GM12892 (cell line): ENCODE data around the gene ACADVL.

Source experiments
- DNase-seq: peaks from one replicate; pipeline ENCODE4 v3.0.0; 2011; ENCODE audit not compliant: insufficient read length
- FAIRE-seq: peaks from 2 replicates; lab custom pipeline; 2011; peaks lifted over from hg19 to GRCh38; lab: Jason Lieb, UNC
- POLR2A ChIP-seq: IDR thresholded peaks from 2 replicates; pipeline ENCODE4 v1.6.1; 2011; ENCODE audit warnings: low read depth, low read length, control low read depth
- POLR2AphosphoS5 ChIP-seq: IDR thresholded peaks from 2 replicates; pipeline ENCODE4 v1.6.1; 2011; ENCODE audit warnings: low read depth, low read length, control low read depth
- TAF1 ChIP-seq: IDR thresholded peaks from 2 replicates; pipeline ENCODE4 v1.6.1; 2011; ENCODE audit warnings: low read depth, mild to moderate bottlenecking, control low read depth, low read length, borderline replicate concordance

The ACADVL gene

DNA sequence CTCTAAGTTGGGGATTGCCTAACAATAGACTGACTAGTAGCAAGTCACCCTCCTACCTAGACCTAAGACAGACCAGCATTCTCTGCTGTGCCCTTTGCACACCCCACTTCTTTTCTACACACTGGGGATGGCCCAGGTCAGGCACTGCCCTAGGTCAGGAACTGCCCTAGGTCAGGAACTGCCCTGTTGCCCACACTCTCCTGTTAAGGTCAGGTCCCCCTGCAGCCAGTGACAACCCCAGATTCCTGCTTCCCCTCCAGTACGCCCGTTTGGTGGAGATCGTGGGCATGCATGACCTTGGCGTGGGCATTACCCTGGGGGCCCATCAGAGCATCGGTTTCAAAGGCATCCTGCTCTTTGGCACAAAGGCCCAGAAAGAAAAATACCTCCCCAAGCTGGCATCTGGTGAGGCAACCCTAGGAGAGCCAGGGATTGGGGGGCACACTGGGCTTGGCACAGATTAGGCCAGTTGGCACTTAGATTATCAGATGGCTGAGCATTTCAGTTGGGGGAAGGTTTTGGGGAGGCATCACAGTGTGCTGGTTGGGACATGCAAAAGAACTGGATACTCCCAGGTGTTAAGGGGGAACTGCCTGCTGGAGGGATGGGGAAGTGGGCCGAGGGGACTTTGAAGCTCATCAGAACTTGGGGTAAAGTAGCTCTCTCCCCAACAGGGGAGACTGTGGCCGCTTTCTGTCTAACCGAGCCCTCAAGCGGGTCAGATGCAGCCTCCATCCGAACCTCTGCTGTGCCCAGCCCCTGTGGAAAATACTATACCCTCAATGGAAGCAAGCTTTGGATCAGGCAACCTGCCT lies 1.7 kb downstream of the ACADVL start:
- no peak for FAIRE-seq
- TF ChIP-seq TAF1 (no peak), POLR2AphosphoS5 (no peak), POLR2A (peak; percentile 8)
- no peak for DNase-seq

DNA sequence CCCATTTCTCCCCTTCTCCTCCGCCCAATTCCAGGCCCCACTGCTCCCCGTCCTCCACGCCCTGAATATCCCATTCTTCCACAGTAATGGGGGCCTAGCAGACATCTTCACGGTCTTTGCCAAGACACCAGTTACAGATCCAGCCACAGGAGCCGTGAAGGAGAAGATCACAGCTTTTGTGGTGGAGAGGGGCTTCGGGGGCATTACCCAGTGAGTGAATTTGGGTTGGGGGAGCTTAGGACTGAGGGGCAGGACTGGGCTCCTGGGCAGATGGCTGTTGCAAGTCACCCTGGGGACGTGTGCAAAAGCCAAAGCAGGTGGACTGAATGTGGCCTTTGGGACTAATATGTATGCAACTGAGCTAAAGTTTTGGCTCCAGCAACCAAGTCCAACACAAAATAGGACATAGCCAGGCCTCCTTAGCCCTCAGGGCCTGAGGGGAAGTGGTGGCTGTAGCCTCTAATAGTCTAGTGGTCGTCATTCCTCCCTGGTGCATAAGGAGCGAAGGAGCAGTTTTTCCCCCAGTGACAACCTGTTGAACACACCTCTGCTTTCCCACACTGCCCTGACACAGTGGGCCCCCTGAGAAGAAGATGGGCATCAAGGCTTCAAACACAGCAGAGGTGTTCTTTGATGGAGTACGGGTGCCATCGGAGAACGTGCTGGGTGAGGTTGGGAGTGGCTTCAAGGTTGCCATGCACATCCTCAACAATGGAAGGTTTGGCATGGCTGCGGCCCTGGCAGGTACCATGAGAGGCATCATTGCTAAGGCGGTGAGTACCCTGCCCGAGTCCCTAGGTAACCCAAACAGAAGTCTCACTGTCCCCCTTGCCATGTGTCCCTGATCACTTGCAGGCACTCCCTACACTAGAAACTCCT lies 2.6 kb downstream of the ACADVL start:
- FAIRE-seq (no peak), DNase-seq (no peak)
- 0 out of 2 replicates have a peak, but pooled peaks have one; percentile 8 for TF ChIP-seq POLR2A
- no peak for TF ChIP-seq TAF1
- TF ChIP-seq POLR2AphosphoS5: no peak; the same call in 1 of the 2 replicates

DNA sequence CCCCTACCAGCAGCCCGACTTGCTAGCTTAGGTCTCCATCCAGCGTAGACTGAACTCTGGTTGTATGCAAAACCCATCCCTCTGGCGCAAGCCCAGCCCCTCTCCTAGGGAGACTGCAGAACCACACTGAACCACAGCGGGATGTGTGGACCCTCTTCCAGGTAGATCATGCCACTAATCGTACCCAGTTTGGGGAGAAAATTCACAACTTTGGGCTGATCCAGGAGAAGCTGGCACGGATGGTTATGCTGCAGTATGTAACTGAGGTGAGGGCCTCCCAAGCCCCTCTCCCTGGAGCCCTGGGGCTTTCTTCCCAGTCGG lies 3.2 kb downstream of the ACADVL start:
- FAIRE-seq: no peak
- TF ChIP-seq POLR2A (no peak), TAF1 (no peak), POLR2AphosphoS5 (no peak)

DNA sequence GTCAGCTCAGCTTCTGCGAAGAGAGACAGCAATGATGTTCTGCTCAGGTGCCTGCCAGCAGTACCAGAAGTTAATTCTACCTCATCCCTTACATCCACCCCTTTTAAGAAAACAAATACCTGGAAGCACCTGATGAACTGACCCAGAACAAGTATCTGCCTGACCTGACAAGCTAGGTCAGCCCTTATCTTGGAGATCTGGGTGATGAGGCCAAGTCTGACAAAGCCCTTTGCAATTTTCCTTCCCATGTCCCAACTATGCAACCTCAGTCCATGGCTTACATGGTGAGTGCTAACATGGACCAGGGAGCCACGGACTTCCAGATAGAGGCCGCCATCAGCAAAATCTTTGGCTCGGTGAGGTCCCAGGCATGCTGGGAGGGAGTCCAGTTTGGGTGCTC lies 3.6 kb downstream of the ACADVL start:
- DNase-seq: no peak
- FAIRE-seq: no peak

More for the DNA sequence above, 3.2 kb downstream of the ACADVL start:
- no peak for DNase-seq

DNA sequence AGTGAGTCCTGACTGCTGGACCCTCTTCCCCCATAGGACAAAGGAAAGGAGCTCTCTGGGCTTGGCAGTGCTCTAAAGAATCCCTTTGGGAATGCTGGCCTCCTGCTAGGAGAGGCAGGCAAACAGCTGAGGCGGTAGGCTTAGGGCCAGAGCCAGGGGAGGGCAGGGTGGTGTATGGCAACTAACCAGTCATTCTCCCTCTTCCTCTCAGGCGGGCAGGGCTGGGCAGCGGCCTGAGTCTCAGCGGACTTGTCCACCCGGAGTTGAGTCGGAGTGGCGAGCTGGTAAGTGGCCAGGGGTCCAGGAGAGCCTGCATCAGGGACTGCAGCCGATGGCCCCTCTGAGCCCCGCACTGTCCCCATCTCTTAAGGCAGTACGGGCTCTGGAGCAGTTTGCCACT lies 4.4 kb downstream of the ACADVL start:
- FAIRE-seq: no peak

More for the DNA sequence above, 3.6 kb downstream of the ACADVL start:
- no peak for TF ChIP-seq POLR2AphosphoS5
- TF ChIP-seq TAF1: no peak
- TF ChIP-seq POLR2A: no peak

DNA sequence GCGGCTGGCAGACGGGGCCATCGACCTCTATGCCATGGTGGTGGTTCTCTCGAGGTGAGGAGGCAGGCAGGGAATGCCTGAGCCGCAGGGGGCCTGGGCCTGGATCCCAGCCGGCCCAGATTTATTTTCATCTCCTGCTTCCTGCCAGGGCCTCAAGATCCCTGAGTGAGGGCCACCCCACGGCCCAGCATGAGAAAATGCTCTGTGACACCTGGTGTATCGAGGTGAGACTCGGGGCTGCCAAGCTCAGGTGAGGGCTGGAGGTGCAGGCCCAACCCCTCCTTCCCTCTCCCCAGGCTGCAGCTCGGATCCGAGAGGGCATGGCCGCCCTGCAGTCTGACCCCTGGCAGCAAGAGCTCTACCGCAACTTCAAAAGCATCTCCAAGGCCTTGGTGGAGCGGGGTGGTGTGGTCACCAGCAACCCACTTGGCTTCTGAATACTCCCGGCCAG lies 4.9 kb downstream of the ACADVL start:
- no peak for TF ChIP-seq TAF1
- no peak for TF ChIP-seq POLR2A
- TF ChIP-seq POLR2AphosphoS5: no peak
- FAIRE-seq (no peak), DNase-seq (no peak)

More for the DNA sequence above, 4.4 kb downstream of the ACADVL start:
- DNase-seq: no peak
- TF ChIP-seq POLR2A (no peak), POLR2AphosphoS5 (no peak), TAF1 (no peak)

DNA sequence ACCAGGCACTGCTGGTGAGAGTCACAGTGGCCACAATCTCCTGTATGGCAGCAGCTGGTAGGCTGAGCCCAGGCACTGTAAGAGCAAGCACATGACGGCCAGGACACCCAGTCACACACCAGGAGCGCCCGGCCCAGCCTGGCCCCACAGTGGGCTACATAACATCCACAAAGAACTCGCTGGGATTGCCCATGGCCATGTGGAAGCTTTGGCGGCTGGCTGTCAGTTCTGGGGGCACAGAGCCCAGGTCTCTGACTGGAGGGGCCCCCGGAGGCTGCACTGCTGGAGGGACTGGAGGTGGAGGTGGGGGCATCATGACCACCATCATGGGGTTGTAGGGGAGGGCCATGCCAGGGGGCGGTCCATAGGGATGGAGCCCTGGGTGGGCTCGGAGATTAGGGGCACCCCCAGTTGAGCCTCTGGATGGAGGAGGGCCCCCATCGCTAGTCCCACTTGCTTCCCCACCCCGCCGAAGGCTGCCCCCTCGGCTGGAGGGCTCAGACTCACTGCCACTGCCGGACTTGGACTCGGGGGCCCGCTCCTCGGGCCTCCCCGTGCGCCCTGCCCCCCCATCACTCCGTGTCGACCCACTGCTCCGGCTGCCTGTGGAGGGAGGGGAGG lies 6.1 kb downstream of the ACADVL start:
- DNase-seq (no peak), FAIRE-seq (no peak)
- no peak for TF ChIP-seq POLR2AphosphoS5
- no peak for TF ChIP-seq TAF1
- TF ChIP-seq POLR2A: no peak

DNA sequence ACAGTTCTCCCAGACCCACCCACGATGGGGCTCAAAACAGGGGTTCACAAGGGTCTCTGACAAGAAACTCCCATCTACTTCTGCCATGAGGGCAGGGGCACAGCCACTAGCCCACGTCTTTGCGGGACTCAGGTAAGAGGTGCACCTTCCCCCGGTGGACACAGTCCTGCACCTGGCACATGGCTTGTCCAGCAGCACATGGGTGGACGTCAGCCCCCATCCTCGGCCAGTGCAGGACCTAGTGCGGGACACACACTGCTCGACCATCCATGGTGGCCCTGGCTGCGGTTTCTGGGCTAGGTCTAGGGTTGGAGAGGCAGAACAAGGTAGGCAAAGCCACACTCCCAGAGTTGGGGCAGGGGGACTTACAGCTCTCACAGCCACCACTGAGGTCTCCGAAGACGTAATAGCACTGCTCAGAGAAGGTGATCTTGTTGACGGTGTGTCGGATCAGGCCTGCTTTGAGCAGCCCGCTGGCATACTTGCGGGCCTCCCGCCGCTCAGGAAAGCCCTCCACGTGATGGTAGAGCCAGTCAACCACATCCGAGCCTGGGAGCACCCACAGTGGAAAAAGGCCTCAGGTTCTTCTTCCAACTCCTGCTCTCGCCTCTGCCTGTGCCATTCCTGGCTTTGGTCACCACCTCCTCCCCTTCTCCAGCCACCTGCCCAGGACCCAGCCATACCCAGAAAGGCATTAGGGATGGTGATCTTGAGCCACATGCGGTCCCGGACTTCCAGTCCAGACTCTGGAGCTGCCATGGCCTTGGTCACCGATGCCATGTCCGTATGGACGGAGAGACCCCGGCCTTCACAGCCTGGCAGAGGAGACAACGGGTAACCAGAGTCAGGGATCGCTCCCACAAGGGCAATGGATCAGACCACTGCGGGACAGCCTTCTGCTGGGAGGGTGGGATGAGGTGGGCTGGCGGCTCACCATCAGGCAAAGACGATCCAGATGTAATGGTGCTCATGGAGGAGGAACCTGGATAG lies 7.3 kb downstream of the ACADVL start:
- FAIRE-seq: no peak
- TF ChIP-seq TAF1 (no peak), POLR2A (no peak), POLR2AphosphoS5 (no peak)
- DNase-seq: no peak

DNA sequence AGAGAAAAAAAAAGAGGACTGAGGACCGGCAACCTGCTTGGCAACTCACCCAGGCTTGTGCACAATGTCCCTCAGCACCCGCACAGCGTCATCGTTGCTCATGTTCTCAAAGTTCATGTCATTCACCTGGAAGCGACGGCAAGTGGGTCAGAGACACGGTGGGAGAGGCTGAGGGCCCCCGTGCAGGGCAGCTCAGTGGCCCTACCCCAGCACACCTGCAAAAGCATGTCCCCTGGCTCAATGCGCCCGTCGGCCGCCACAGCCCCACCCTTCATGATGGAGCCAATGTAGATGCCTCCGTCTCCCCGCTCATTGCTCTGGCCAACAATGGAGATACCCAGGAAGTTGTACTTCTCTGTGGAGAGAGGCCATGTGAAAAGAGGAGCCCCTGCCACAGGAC lies 9.2 kb downstream of the ACADVL start:
- DNase-seq (no peak), FAIRE-seq (no peak)
- TF ChIP-seq TAF1 (no peak), POLR2AphosphoS5 (no peak), POLR2A (no peak)

DNA sequence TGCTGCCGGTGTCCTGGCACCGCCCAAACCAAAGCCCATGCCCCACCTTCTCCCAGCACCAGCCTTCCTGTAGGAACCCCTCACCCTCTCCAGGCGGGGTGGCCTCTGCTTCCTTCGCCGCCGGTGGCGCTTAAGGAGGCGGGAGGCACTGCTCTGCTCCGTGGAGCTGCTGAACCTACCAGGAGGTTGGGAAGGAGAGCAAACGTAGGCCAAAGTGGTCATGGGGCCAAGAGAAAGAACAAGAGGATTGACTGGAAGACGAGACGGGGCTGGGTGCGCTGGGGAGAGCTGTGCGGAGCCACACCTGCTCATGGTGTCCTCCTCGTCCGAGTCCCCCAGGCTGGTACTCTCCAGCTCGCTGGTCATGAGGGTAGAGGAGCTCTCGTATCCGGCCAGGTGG lies 9.8 kb downstream of the ACADVL start:
- no peak for FAIRE-seq
- no peak for DNase-seq
- TF ChIP-seq TAF1 (no peak), POLR2AphosphoS5 (no peak), POLR2A (no peak)

DNA sequence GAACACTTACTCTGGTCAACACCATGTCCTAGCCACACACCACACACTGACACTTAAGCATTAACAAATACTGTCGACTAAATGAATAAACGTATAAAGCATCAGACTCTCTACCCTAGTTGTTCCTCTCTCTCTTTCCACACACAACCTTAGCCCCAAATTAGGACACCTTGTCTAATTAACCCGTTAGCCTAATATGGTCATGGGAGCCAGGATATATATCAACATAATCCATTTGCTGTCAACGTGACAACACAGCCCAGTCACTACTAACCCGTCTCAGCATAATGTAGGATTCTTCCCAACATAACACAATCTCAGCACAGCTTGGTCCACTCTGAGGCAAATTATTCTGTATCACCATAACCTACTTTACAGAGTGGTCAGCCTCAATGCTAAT lies 12.4 kb downstream of the ACADVL start:
- DNase-seq: no peak
- FAIRE-seq: no peak
- no peak for TF ChIP-seq POLR2AphosphoS5
- TF ChIP-seq POLR2A: no peak
- TF ChIP-seq TAF1: no peak
